Activated CD4-positive, alpha-beta memory T cell treated with anti-CD3 and anti-CD28 coated beads for 36 hours (primary cell): ENCODE data around the gene IGFBP6. TPM values are rescaled to one million over a fixed set of nuclear protein-coding genes. Genes with fewer than 3 reads are reported as not detected.

Experiments
- CTCF ChIA-PET: fragments of 350-600 bp; sonication (Branson Sonifier 250); formaldehyde crosslinking; loops from one replicate; lab custom pipeline; 2021; ENCODE audit warnings: antibody characterized with exemption, inconsistent platforms; lab: Charles Lee
- POLR2A ChIA-PET: fragments of 350-600 bp; sonication (Branson Sonifier 250); formaldehyde crosslinking; loops from one replicate; lab custom pipeline; 2021; ENCODE audit warnings: antibody characterized with exemption; lab: Charles Lee
- DNase-seq: peaks from one replicate; pipeline ENCODE4 v3.0.0-alpha.2; 2020
- H3K27ac Mint-ChIP-seq: one replicate; pipeline ENCODE4 v1.8.0; 2021; ENCODE audit warnings: mixed read lengths
- H3K27me3 Mint-ChIP-seq: one replicate; pipeline ENCODE4 v1.8.0; 2021; ENCODE audit warnings: mixed read lengths
- H3K36me3 Mint-ChIP-seq: one replicate; pipeline ENCODE4 v1.8.0; 2021; ENCODE audit warnings: mixed read lengths
- H3K4me1 Mint-ChIP-seq: one replicate; pipeline ENCODE4 v1.8.0; 2021; ENCODE audit warnings: low read depth, mixed read lengths
- H3K4me3 Mint-ChIP-seq: one replicate; pipeline ENCODE4 v1.8.0; 2021; ENCODE audit warnings: mild to moderate bottlenecking, mixed read lengths
- H3K9me3 Mint-ChIP-seq: one replicate; pipeline ENCODE4 v1.8.0; 2021; ENCODE audit warnings: mixed read lengths
- intact Hi-C: fragments of 100-400 bp; cut with micrococcal nuclease; formaldehyde crosslinking; loops from one replicate; pipeline ENCODE4 v1.15.1; 2023
- total RNA-seq, 2 experiments: library from RNA; stranded (reverse); gene quantifications; one replicate each; pipeline ENCODE4 v1.2.3, GENCODE V29; 2021

Gene IGFBP6, protein sequence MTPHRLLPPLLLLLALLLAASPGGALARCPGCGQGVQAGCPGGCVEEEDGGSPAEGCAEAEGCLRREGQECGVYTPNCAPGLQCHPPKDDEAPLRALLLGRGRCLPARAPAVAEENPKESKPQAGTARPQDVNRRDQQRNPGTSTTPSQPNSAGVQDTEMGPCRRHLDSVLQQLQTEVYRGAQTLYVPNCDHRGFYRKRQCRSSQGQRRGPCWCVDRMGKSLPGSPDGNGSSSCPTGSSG
- total RNA-seq = 1 to 10 TPM; 4.1 to 4.9 TPM

DNA sequence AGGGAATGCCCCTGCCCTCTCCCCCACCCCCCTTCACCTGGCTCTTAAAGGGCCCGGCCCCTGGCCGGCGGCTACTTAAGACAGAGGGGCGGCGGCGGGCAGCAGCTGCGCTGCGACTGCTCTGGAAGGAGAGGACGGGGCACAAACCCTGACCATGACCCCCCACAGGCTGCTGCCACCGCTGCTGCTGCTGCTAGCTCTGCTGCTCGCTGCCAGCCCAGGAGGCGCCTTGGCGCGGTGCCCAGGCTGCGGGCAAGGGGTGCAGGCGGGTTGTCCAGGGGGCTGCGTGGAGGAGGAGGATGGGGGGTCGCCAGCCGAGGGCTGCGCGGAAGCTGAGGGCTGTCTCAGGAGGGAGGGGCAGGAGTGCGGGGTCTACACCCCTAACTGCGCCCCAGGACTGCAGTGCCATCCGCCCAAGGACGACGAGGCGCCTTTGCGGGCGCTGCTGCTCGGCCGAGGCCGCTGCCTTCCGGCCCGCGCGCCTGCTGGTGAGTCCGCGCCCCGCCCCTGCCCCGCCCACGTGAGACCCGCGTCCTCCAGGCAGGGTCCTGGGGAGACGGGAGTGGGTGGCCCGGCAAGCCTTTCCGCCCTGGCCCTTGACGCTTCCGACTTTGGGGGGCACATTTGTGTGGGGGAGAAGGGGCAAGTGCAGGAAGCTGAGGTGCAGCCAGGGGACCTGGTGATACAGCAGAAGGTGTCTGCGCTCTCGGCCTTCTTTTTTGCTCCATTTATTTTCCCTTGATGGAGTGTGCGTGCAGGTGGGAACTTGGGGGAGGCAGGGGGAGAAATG, at the start of gene IGFBP6:
Gene IGFBP6 (plus strand): TSS at position 104 of the 790 bp plus-strand sequence. CDS start 51 bp downstream, at position 155.
- Mint-ChIP-seq H3K27me3 (peaks cover 8% of the 10 kb centered on the region), H3K27ac (peak within 1 kb of the TSS; percentile 56), H3K36me3 (no peaks in the 10 kb centered on the region), H3K4me1 (peaks cover 28% of the 10 kb centered on the region), H3K9me3 (no peaks in the 10 kb centered on the region), H3K4me3 (peak within 1 kb of the TSS; percentile 66)
- peak; percentile 80 for DNase-seq
- CTCF ChIA-PET = interaction anchor here (0.6 to 7.7 kb wide), 13 partner anchors 13 to 226 kb away, joined by 3 to 348 read pairs (median 7); partner anchors contain the start of genes ESPL1, SPRYD3 and TNS2
- intact Hi-C loops = loop anchor here (5.0 kb wide), 1 partner anchor 105 kb away; no protein-coding TSS in a partner anchor
- POLR2A ChIA-PET = interaction anchor here (2.7 to 3.6 kb wide), 3 partner anchors 19 to 35 kb away, joined by 10 to 30 read pairs (median 16); partner anchors contain the start of gene SPRYD3

DNA sequence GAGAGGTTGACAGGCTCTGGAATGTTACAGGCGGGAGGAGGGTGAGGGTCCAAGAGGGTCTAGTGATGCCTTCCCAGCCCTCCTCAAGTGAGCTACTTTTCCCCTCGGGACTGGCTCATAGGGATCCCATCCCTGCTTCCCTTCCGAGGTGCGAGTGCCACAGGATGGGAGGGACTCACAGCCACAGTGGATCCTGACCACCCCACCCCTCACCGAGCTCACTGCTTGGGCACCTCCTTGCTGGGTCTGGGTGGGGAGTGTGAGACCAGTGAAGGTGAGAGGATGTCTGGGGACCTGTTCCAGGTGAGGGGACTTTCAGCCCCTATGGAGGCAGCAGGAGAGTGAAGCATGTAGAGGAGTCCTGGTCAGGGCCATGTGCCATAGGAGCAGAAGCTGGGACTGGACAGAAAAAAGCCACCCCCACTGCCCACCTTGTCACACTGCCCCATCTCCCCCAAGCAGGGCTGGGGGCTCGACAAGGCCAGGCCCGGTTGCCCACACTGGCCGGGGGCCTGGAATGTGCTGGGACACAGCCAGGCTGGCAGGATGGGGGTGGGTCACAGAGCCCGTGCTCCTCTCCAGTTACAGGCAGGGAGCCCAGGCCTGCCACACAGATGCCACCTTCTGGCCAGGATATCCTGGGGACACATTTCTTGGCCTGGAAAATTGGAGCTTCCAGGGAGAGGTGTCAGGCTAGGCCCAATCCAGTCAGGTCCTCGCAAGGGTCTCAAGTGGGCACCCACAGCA, 49.3 kb upstream of the IGFBP6 start:
- Mint-ChIP-seq H3K9me3 (no peaks in the 10 kb centered on the region), H3K27me3 (no peaks in the 10 kb centered on the region), H3K36me3 (no peaks in the 10 kb centered on the region), H3K4me1 (peaks cover 29% of the 10 kb centered on the region), H3K27ac (no peak overlapping the region), H3K4me3 (peak overlapping the region; percentile 32)
- intact Hi-C loops = no loop called here
- ChIA-PET CTCF (interaction anchor here (0.5 to 5.8 kb wide), 24 partner anchors 7 to 374 kb away, joined by 3 to 34 read pairs (median 4); partner anchors contain the start of genes EIF4B, IGFBP6, SOAT2 and SPRYD3), POLR2A (no interaction called here)
- no peak for DNase-seq

DNA sequence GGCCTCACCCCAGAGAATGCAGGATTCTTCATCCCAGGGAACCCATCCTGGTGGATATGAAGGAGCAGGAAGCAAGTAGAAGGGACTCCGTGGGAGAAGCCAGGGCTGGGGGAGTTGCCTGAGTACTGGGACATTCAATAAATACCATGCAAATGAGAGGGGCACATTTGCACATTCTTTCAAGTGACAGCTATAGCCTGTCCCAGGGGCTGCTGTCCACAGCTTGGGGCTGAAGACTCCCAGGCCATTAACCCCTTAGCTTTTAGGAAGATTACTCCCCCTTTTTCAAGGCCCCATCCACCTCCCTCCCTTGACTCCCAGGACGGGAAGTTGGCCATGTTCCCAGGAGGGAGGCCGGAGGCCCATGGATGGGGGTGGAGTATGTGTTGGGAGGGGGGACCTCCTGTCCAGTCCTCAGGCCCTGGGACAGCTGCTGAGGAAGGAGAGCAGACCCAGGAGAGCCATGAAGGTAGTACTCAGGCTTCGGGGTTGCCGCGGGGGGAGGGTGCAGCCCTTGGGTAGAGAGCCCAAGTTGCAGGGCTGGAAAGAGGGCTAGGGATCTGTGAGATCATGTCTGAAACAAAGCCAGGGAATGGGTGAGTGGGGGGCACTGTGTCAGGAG, 48.6 kb upstream of the IGFBP6 start:
- ChIA-PET CTCF (interaction anchor here (1.6 to 5.8 kb wide), 6 partner anchors 12 to 149 kb away, joined by 4 to 34 read pairs (median 10); partner anchors contain the start of genes EIF4B, IGFBP6 and SPRYD3), POLR2A (no interaction called here)
- no peak for DNase-seq
- Mint-ChIP-seq H3K36me3 (no peaks in the 10 kb centered on the region), H3K9me3 (no peaks in the 10 kb centered on the region), H3K4me1 (peaks cover 34% of the 10 kb centered on the region), H3K27ac (no peak overlapping the region), H3K27me3 (no peaks in the 10 kb centered on the region), H3K4me3 (no peak overlapping the region)
- intact Hi-C loops = no loop called here

DNA sequence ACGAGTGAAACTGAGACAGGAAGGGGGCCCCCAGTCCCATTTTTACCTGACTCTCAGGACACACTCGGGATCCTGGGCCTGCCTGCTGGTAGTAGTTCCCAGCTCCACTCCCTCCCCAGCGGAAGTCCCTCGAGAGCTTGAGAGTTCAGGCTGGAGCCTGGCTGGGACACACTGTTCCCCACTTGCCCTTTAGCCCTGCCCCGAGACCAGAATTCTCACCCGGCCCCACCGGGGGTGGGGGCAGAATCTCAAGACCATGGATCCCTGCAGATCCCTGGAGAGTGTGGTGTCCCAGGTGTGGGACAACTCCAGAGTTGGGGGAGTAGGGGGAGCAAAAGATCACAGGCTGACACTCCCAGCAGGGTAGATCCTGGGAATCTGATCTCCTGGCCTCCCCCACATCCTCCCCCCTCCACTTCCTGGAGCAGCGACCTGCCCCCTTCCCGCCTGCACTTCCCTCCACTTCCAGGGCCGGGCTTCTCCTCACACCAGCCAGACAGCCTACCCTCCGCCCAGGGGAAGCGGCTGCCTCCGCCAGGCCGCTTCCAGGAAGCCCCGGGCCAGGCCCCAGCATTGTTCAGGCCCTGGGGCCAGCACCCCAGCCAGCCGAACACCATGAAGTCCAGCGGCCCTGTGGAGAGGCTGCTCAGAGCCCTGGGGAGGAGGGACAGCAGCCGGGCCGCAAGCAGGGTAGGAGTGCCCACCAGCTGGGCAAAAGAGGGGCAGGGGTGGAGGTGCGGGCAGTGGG, 47.7 kb upstream of the IGFBP6 start, which contains the start of gene TNS2:
Gene TNS2 (plus strand): TSS at position 495 of the 748 bp plus-strand sequence. CDS start 121 bp downstream, at position 616.
- Mint-ChIP-seq H3K27ac (peak within 1 kb of the TSS; percentile 32), H3K4me3 (no peak within 1 kb of the TSS), H3K27me3 (no peaks in the 10 kb centered on the region), H3K36me3 (no peaks in the 10 kb centered on the region), H3K4me1 (peaks cover 34% of the 10 kb centered on the region), H3K9me3 (no peaks in the 10 kb centered on the region)
- ChIA-PET CTCF (interaction anchor here (5.8 kb wide), 1 partner anchor 48 kb away, joined by 34 read pairs; the partner anchor contains the start of gene IGFBP6), POLR2A (no interaction called here)
- intact Hi-C loops = no loop called here
- no peak for DNase-seq

DNA sequence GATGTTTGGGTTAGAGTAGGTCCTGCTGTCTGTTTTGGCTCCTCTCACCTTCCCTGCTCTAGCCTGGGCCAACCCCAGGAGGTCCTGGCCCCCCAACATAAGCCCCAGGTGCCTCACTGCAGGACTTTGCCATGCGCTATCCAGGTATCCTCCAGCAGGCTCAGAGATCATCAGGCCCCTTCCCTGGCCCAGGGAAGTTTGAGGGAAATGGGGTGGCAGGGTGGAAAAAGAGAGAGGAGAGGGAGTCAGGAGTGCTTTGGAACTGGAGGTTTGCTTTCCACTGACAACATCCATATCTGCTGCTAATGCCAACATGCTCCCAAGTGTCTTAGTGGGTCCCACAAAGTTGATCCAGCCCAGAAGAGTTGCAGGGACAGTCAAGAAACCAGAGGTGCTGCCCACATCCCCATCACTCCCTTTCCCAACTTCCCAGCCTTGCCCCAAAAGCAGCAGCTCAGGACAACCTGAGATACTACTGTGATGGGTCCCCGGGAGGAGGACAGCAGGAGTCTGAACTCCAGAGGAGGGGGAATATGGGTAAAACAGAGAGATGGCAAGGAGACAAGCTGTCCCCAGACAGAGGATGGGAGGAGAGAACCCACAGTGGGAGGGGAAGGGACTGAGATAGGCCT, 46.9 kb upstream of the IGFBP6 start:
- intact Hi-C loops = no loop called here
- no peaks in the 10 kb centered on the region for H3K9me3 Mint-ChIP-seq
- ChIA-PET CTCF (interaction anchor here (0.7 to 1.6 kb wide), 2 partner anchors 15 to 166 kb away, joined by 3 to 11 read pairs; no protein-coding TSS in a partner anchor), POLR2A (interaction anchor here (0.8 kb wide), 1 partner anchor 8 kb away, joined by 3 read pairs; no protein-coding TSS in a partner anchor)
- no peak overlapping the region for H3K4me3 Mint-ChIP-seq
- H3K27me3 Mint-ChIP-seq = no peaks in the 10 kb centered on the region
- peaks cover 34% of the 10 kb centered on the region for H3K4me1 Mint-ChIP-seq
- peak overlapping the region; percentile 32 for H3K27ac Mint-ChIP-seq
- H3K36me3 Mint-ChIP-seq = no peaks in the 10 kb centered on the region
- no peak for DNase-seq

DNA sequence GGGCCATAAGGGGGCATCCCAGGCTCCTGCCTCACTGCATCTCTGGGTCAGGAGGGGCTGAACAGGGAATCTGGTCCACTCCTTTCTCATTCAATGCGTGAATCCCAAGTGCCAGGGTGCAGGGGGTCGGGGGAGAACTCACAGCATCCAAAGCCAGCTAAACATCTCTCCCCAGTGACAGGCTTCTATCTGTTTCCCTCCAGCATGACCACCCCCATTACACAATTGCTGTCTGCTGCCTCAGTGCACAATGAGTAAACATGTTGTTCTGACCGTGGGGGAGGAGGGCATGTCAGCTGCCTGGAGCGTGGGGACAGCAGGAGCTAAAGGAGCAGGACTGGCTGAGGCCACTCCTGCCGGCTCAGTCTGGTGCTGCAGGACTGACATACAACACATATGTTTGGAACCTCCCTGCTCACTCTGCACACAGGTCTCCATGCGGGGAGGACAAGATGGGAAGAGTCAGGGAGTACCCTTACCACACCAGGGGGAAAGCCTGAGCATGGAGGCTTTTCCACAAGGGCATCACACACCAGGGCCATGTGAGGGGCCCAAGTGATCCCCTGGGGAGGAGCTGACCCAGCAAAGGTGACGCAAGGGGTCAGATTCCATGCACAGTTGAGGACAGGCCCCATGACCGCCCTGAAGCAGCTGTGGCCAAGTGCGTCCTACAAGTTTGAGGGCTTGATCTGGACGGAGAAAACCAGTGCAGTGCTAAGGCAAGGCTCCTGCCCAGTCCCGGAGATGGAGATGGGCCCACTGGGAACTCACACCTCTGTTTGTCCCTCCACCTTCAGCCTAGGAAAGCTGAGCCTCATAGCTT, 46.2 kb upstream of the IGFBP6 start:
- intact Hi-C loops = no loop called here

DNA sequence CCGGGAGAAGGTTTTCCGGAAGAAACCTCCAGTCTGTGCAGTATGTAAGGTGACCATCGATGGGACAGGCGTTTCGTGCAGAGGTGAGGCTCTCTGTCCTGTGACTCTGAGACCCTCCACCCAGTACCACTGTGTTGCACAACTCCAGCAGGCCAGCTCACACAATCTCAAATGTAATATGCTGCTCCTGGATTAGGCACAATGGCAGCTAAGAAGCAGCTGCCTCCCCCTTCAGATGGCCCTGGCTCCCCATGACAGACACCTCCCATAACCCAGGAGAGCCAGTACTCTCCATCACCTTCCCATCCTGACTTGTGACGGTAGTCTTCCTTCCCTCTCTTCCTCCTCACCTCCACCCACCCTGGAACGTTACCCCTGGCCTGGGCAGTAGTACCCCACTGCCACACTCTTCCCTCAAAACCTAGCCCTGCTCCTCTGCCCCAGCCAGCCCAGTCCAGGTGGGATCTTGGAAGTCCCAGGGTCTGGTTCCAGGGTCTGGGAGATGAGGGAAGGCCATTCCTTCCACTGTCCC, 45.5 kb upstream of the IGFBP6 start:
- intact Hi-C loops = no loop called here
- no peaks in the 10 kb centered on the region for H3K36me3 Mint-ChIP-seq
- H3K4me3 Mint-ChIP-seq = no peak overlapping the region
- ChIA-PET POLR2A (interaction anchor here (0.9 kb wide), 1 partner anchor 8 kb away, joined by 3 read pairs; no protein-coding TSS in a partner anchor), CTCF (interaction anchor here (0.8 to 1.6 kb wide), 2 partner anchors 14 kb away, joined by 4 to 11 read pairs; no protein-coding TSS in a partner anchor)
- peaks cover 22% of the 10 kb centered on the region for H3K4me1 Mint-ChIP-seq
- no peak for DNase-seq
- H3K27ac Mint-ChIP-seq = no peak overlapping the region
- H3K9me3 Mint-ChIP-seq = no peaks in the 10 kb centered on the region
- no peaks in the 10 kb centered on the region for H3K27me3 Mint-ChIP-seq

More for the DNA sequence above, 46.2 kb upstream of the IGFBP6 start:
- Mint-ChIP-seq H3K9me3 (no peaks in the 10 kb centered on the region), H3K27me3 (no peaks in the 10 kb centered on the region), H3K27ac (no peak overlapping the region), H3K4me3 (no peak overlapping the region), H3K36me3 (no peaks in the 10 kb centered on the region), H3K4me1 (peaks cover 28% of the 10 kb centered on the region)
- CTCF ChIA-PET = interaction anchor here (0.7 to 1.6 kb wide), 3 partner anchors 13 to 166 kb away, joined by 3 to 11 read pairs (median 4); no protein-coding TSS in a partner anchor
- POLR2A ChIA-PET = interaction anchor here (0.8 to 0.9 kb wide), 2 partner anchors 9 kb away, joined by 3 read pairs; no protein-coding TSS in a partner anchor
- DNase-seq = no peak

DNA sequence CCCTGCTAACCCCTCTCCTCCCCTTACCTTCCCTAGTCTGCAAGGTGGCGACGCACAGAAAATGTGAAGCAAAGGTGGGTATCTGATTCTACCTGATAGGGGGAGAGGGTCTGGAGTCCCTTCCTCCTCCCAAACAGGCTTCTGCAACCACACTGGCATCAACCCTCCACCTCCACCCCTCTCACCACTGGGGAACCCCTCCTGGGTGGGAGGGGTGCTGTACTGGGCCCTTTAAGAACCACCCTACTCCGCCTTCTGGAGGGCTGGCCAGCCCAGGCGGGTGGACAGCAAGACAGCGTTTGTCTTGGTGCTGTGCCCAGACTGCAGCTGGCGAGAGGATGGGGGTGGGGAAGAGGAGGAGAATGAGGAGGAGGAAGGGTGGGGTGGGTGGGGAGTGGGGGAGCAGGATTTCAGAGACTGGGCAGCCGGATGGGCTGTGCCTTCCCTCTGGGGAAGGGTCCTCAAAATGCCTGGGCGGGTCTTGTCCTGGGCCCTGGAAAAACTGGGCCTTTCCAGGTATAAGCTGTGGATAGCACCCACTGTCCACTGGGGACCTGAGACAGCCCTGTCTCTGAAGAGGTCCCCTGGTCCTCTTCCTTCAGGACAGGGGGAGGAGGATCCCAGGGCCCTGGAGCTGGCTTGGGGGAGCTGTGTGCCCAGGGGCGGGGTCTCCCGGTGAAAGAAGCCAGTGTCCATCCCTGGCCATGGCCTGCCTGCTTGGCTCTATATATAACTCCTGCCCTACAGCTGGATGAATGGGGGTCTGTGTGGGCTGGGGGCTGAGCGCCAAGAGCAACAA, 44.8 kb upstream of the IGFBP6 start:
- no peak overlapping the region for H3K4me3 Mint-ChIP-seq
- ChIA-PET CTCF (interaction anchor here (0.7 to 4.3 kb wide), 5 partner anchors 10 to 168 kb away, joined by 3 to 39 read pairs (median 9); no protein-coding TSS in a partner anchor), POLR2A (interaction anchor here (0.9 to 2.0 kb wide), 3 partner anchors 8 to 26 kb away, joined by 3 to 5 read pairs (median 5); partner anchors contain the start of gene SPRYD3)
- intact Hi-C loops = no loop called here
- H3K27ac Mint-ChIP-seq = no peak overlapping the region
- H3K27me3 Mint-ChIP-seq = no peaks in the 10 kb centered on the region
- no peaks in the 10 kb centered on the region for H3K36me3 Mint-ChIP-seq
- no peak for DNase-seq
- H3K4me1 Mint-ChIP-seq = peaks cover 22% of the 10 kb centered on the region
- H3K9me3 Mint-ChIP-seq = no peaks in the 10 kb centered on the region
